GM12878 (cell line): ENCODE measurements around the gene IFT81. TPM values are rescaled to one million over a fixed set of nuclear protein-coding genes. Genes with fewer than 3 reads are reported as not detected.

ENCODE experiments used
- ATAC-seq: fragments of 200-7000 bp; cut with Tn5 transposase; 3 replicates; pipeline ENCODE4 v1.9.1; 2020; ENCODE audit warnings: mild to moderate bottlenecking, moderate library complexity
- BruUV-seq: library from RNA; stranded (reverse); fragments of 400-500 nt; replicated peaks from 2 replicates; lab custom pipeline; 2021; lab: Mats Ljungman, UMichigan
- CTCF ChIA-PET: fragments of 300-600 bp; sonication (Branson Sonifier 250); formaldehyde crosslinking; extraction: SDS; loops from one replicate; lab custom pipeline; 2021; ENCODE audit warnings: inconsistent platforms; lab: Yijun Ruan, JAX
- POLR2A ChIA-PET: fragments of 350-600 bp; formaldehyde crosslinking; extraction: SDS; loops from one replicate; lab custom pipeline; 2021; ENCODE audit warnings: inconsistent platforms; lab: Charles Lee
- RAD21 ChIA-PET: fragments of 300-600 bp; sonication (Branson Sonifier 250); formaldehyde crosslinking; loops from one replicate; lab custom pipeline; 2023; ENCODE audit warnings: antibody characterized with exemption; ENCODE audit not compliant: unreplicated experiment; lab: Charles Lee
- SMC1A ChIA-PET: fragments of 300-600 bp; sonication (Branson Sonifier 250); formaldehyde crosslinking; loops from one replicate; lab custom pipeline; 2023; ENCODE audit not compliant: unreplicated experiment, uncharacterized antibody; lab: Charles Lee
- DNase-seq: peaks from one replicate; pipeline ENCODE4 v3.0.0-alpha.2; 2011; ENCODE audit warnings: low read depth, low spot score
- FAIRE-seq: peaks from 3 replicates; lab custom pipeline; 2011; peaks lifted over from hg19 to GRCh38; lab: Jason Lieb, UNC
- H2AFZ ChIP-seq: 2 replicates; pipeline ENCODE4 v1.6.0; 2011; ENCODE audit warnings: low read depth, low read length, control low read depth; ENCODE audit not compliant: control insufficient read depth
- H3K27ac ChIP-seq: 2 replicates; pipeline ENCODE4 v1.5.1; 2011; ENCODE audit warnings: control low read depth; ENCODE audit not compliant: control insufficient read depth, insufficient read depth
- H3K27me3 ChIP-seq, 2 experiments: replicated peaks in 1 of 2; 2 replicates each; pipeline versions ENCODE4 v1.6.0 to v1.6.1; 2011; ENCODE audit warnings: low read length in 1 of 2; ENCODE audit not compliant: control insufficient read depth in 2 of 2, insufficient read depth in 2 of 2
- H3K36me3 ChIP-seq, 2 experiments: 2 replicates each; pipeline ENCODE4 v1.5.1; 2011; ENCODE audit warnings: low read length in 1 of 2; ENCODE audit not compliant: control insufficient read depth in 2 of 2, insufficient read depth in 2 of 2
- H3K4me1 ChIP-seq: 2 replicates; pipeline ENCODE4 v1.6.1; 2011; ENCODE audit warnings: mild to moderate bottlenecking, low read length, moderate library complexity, mixed read lengths; ENCODE audit not compliant: control insufficient read depth, insufficient read depth
- H3K4me2 ChIP-seq: 2 replicates; pipeline ENCODE4 v1.6.0; 2011; ENCODE audit warnings: control low read depth; ENCODE audit not compliant: control insufficient read depth, insufficient read depth
- H3K4me3 ChIP-seq: fragments of 200-600 bp; sonication (generic); 2 replicates; pipeline ENCODE4 v1.5.1; 2016
- H3K79me2 ChIP-seq: 2 replicates; pipeline ENCODE4 v1.6.0; 2011; ENCODE audit warnings: low read length; ENCODE audit not compliant: control insufficient read depth, insufficient read depth
- H3K9ac ChIP-seq: 2 replicates; pipeline ENCODE4 v1.8.0; 2011; ENCODE audit warnings: low read length, control low read depth, mixed read lengths; ENCODE audit not compliant: control insufficient read depth, insufficient read depth
- H3K9me3 ChIP-seq: replicated peaks from 3 replicates; pipeline ENCODE4 v1.5.1; 2011; ENCODE audit warnings: mild to moderate bottlenecking, low read length; ENCODE audit not compliant: control insufficient read depth, insufficient read depth
- H4K20me1 ChIP-seq: 2 replicates; pipeline ENCODE4 v1.6.0; 2011; ENCODE audit not compliant: control insufficient read depth, insufficient read depth
- EP300 ChIP-seq, 2 experiments: fragments of 150-350 bp in 1 of 2; IDR thresholded peaks; 2 replicates each; pipeline ENCODE4 v1.6.1; 2011 to 2012; ENCODE audit warnings: low read depth in 2 of 2, low read length in 2 of 2, borderline replicate concordance in 1 of 2, improper control_type of control experiment in 1 of 2, inconsistent platforms in 1 of 2; ENCODE audit not compliant: control insufficient read depth in 1 of 2
- KDM1A ChIP-seq: fragments of 200-600 bp; sonication (generic); IDR thresholded peaks from 2 replicates; pipeline ENCODE4 v1.6.1; 2016; ENCODE audit warnings: borderline replicate concordance
- PKNOX1 ChIP-seq: fragments of 450-650 bp; IDR thresholded peaks from 2 replicates; pipeline ENCODE4 v1.6.1; 2016; ENCODE audit warnings: mild to moderate bottlenecking
- RUNX3 ChIP-seq: IDR thresholded peaks from 2 replicates; pipeline ENCODE4 v1.6.1; 2012; ENCODE audit warnings: low read length, inconsistent platforms
- SMAD1 ChIP-seq: fragments of 450-650 bp; IDR thresholded peaks from 2 replicates; pipeline ENCODE4 v1.6.1; 2018; ENCODE audit warnings: mild to moderate bottlenecking, low read depth; ENCODE audit not compliant: partially characterized antibody
- WGBS: methylation state at CpG from one replicate; pipeline ENCODE4 v1.1.6; 2016; ENCODE audit warnings: low lambda C conversion rate; ENCODE audit not compliant: insufficient replicate concordance, insufficient coverage; ENCODE audit errors: missing lambda C conversion rate; 5-methylcytosine and 5-hydroxymethylcytosine counted together
- in situ Hi-C: fragments of 300-500 bp; cut with MboI; formaldehyde crosslinking; loops from 9 replicates; pipeline ENCODE4 v1.14.3; 2018; ENCODE audit warnings: mixed read lengths
- intact Hi-C: fragments of 100-400 bp; cut with micrococcal nuclease; formaldehyde crosslinking; loops from one replicate; pipeline ENCODE4 v1.14.2; 2022; ENCODE audit not compliant: unreplicated experiment
- polyA plus RNA-seq, 11 experiments: library from polyadenylated mRNA; depleted of rRNA in 4 of 11; unstranded in 6 of 11; stranded (reverse) in 5 of 11; fragments of >200 nt; fragmentation: Nextera tagmentation in 4 of 11; fragmentation: Illumina TruSeq in 1 of 11; extraction: Ambion mirVana in 4 of 11; extraction: Trizol in 1 of 11; gene quantifications; 1 replicate in 1 of 11; 2 replicates in 10 of 11; pipeline versions ENCODE4 v1.2.1 to v1.2.3, GENCODE V29; 2011 to 2016; ENCODE audit warnings: inconsistent platforms in 2 of 11, missing spikeins in 2 of 11, low read depth in 1 of 11
- total RNA-seq, 4 experiments: library from RNA; depleted of rRNA in 3 of 4; stranded (reverse); fragments of >200 nt in 3 of 4; fragmentation: Illumina TruSeq in 1 of 4; extraction: Trizol in 1 of 4; gene quantifications; 2 replicates each; pipeline versions ENCODE4 v1.2.1 to v1.2.3, GENCODE V29; 2013 to 2021

The IFT81 gene
- total and polyA plus RNA-seq, 10 of the 15 experiments (the other 5 are each of a cell fraction or from before 2014, with no cell fraction given): 4.1 to 9.9 (median 5.6) TPM

DNA sequence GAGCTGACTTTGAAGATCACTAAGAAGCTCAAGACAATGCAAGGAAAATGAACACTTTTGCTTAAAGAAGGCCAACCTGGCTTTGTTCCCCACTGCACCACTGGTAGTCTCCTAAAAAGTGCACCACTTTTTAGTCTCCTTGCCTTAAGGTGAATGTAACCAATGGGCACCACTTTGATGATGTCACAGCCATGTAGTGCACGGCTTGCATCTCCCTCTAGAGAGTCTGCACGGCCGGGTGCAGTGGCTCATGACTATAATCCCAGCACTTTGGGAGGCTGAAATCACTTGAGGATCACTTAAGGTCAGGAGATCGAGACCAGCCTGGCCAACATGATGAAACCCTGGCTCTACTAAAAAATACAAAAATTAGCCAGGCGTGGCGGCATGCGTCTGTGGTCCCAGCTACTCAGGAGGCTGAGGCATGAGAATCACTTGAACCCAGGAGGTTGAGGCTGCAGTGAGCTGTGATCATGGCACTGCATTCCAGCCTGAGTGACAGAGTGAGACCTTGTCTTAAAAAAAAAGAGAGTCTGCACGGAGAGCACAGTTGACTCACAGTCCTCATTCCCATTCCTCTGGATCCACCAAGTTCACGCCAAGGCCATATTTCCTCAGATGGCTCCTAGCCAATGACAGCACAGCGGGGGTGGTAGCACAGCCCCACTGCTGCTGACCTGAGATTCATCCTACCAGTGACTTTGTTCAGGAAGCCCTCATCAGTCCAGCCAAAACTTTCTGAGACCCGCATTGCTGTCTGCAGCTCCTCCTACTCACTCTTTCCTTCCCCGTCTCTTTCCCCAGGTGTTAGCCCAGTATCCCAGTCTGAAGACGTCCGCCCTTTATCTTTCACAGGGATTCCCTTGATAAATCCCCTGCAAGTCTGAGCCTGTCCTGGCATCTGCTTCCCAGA is 16.5 kb upstream of the IFT81 start:
- 74% methylated on average over 14 of the region's 14 CpGs for WGBS
- BruUV-seq: no TSS peak
- no peak overlapping the region for H3K9ac ChIP-seq
- H3K4me2 ChIP-seq: no peak overlapping the region
- no peaks in the 10 kb centered on the region for H3K27me3 ChIP-seq
- FAIRE-seq: no peak
- RAD21 ChIA-PET: no interaction called here
- POLR2A ChIA-PET: interaction anchor here (0.6 kb wide), 1 partner anchor 338 kb away, joined by 4 read pairs; no protein-coding TSS in a partner anchor
- TF ChIP-seq PKNOX1 (no peak), SMAD1 (no peak), KDM1A (no peak), EP300 (IDR thresholded peaks at IDR 0.05; ENCODE audit: borderline replicate concordance in 1 of 2, control insufficient read depth in 1 of 2, low read depth in 2 of 2, low read length in 2 of 2) (no peak), RUNX3 (no peak)
- H3K9me3 ChIP-seq: no peaks in the 10 kb centered on the region; the same call in 1 of the 3 replicates
- in situ Hi-C loops: loop anchor here (5.0 kb wide), 1 partner anchor 505 kb away; the partner anchor contains the start of gene TCTN1
- SMC1A ChIA-PET: no interaction called here
- intact Hi-C loops: no loop called here
- no peak for DNase-seq
- H3K4me3 ChIP-seq: no peak overlapping the region
- no peak overlapping the region for H3K27ac ChIP-seq
- no peaks in the 10 kb centered on the region; a peak in 1 of 4 replicates for H3K36me3 ChIP-seq
- no peaks in the 10 kb centered on the region; the same call in 1 of the 2 replicates for H4K20me1 ChIP-seq
- no peak overlapping the region for H2AFZ ChIP-seq
- H3K79me2 ChIP-seq: no peaks in the 10 kb centered on the region
- CTCF ChIA-PET: interaction anchor here (1.0 to 7.4 kb wide), 2 partner anchors 16 to 324 kb away, joined by 3 to 59 read pairs; no protein-coding TSS in a partner anchor
- ATAC-seq: no peak
- peaks cover 4% of the 10 kb centered on the region; the same call in 1 of the 2 replicates for H3K4me1 ChIP-seq
